GM10847 (cell line): ENCODE data around the gene SLC38A9.

Experiments used
- POLR2A ChIP-seq: IDR thresholded peaks from 2 replicates; pipeline ENCODE4 v1.6.1; 2011; ENCODE audit not compliant: insufficient read length; ENCODE audit errors: extremely low read depth

The SLC38A9 gene

GRCh38 chr5:55584398-55585205 is 127.5 kb downstream of the SLC38A9 start:
- no peak for TF ChIP-seq POLR2A

GRCh38 chr5:55583578-55583977 is 128.5 kb downstream of the SLC38A9 start:
- no peak for TF ChIP-seq POLR2A

GRCh38 chr5:55582256-55582655 is 129.9 kb downstream of the SLC38A9 start:
- no peak for TF ChIP-seq POLR2A

- TF ChIP-seq POLR2A: no peak
These were observed 132.1 kb downstream of the SLC38A9 start for GRCh38 chr5:55580042-55580441.

GRCh38 chr5:55578771-55579170 is 133.4 kb downstream of the SLC38A9 start:
- no peak for TF ChIP-seq POLR2A

GRCh38 chr5:55577353-55578060 is 134.6 kb downstream of the SLC38A9 start:
- TF ChIP-seq POLR2A: no peak

- TF ChIP-seq POLR2A: no peak
These were observed 135.5 kb downstream of the SLC38A9 start for GRCh38 chr5:55576661-55577060.
